Nephron (organoid): ENCODE measurements around the gene PRXL2C.

Source experiments
- H3K27ac Mint-ChIP-seq, 3 experiments: 2 replicates each; pipeline ENCODE4 v1.8.0; 2020; ENCODE audit warnings: mixed read lengths in 3 of 3, mild to moderate bottlenecking in 2 of 3, moderate library complexity in 1 of 3
- H3K27me3 Mint-ChIP-seq: 2 replicates; pipeline ENCODE4 v1.8.0; 2021; ENCODE audit warnings: low read depth, mild to moderate bottlenecking, moderate library complexity, mixed read lengths
- H3K36me3 Mint-ChIP-seq: 2 replicates; pipeline ENCODE4 v1.8.0; 2020; ENCODE audit warnings: low read depth, mixed read lengths
- H3K4me1 Mint-ChIP-seq: 2 replicates; pipeline ENCODE4 v1.8.0; 2020; ENCODE audit warnings: mixed read lengths
- H3K4me3 Mint-ChIP-seq, 3 experiments: 2 replicates each; pipeline ENCODE4 v1.8.0; 2020; ENCODE audit warnings: mild to moderate bottlenecking in 3 of 3, mixed read lengths in 3 of 3, moderate library complexity in 2 of 3
- H3K9me3 Mint-ChIP-seq: 2 replicates; pipeline ENCODE4 v1.8.0; 2020; ENCODE audit warnings: mixed read lengths
- CTCF ChIP-seq, 3 experiments: fragments of 200-600 bp; sonication (generic); IDR thresholded peaks; one replicate each; pipeline ENCODE4 v1.5.0; 2021; ENCODE audit warnings: antibody characterized with exemption in 3 of 3; ENCODE audit not compliant: unreplicated experiment in 3 of 3

PRXL2C gene

GRCh38 chr9:96651626-96652025, 3.5 kb downstream of the PRXL2C start:
- Mint-ChIP-seq H3K27me3 (peaks cover 3% of the 10 kb centered on the region), H3K9me3 (no peaks in the 10 kb centered on the region), H3K4me1 (peaks cover 15% of the 10 kb centered on the region), H3K27ac (peak overlapping the region in 1 of 3 experiments; percentile 42), H3K36me3 (peaks cover 15% of the 10 kb centered on the region), H3K4me3 (peak overlapping the region; percentile 31 to 67 (median 39))
- peak; percentile 34 to 57 (median 36) for TF ChIP-seq CTCF (IDR thresholded peaks at IDR 0.05; ENCODE audit: unreplicated experiment in 3 of 3)

DNA sequence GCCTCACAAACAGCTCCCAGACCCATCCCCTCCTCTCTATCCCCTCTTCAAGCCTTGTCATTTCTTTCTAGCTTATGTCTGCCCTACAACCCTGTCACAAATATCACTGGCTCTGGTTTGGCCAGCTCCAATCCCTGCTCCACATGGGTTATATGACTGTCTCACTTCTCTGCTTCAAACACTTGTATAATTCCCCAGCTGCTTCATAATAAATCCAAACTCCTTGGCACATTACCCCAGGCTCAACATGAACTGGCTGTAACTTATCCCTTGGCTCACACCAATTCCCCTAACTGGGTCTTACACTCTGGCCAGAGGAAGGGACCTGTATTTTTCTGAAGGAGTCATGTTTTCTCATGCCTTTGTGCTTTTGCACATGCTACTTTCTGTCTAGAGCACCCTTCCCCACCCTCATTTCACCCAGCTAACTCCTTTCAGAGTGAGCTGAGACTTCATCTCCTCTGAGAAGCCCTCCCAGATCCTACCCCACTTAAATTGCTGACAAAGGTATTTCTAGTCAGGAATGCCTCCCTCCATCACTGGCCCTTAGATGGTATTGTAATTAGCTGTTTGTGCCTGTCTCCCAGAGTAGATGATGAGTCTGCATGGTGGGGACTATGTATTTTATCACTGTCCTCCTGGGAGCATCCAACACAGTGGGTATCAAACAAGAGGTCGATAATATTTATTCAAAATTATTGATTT, 5.3 kb downstream of the PRXL2C start:
- H3K4me3 Mint-ChIP-seq = no peak overlapping the region
- TF ChIP-seq CTCF (IDR thresholded peaks at IDR 0.05; ENCODE audit: unreplicated experiment in 3 of 3) = no peak
- H3K4me1 Mint-ChIP-seq = peaks cover 15% of the 10 kb centered on the region

GRCh38 chr9:96646081-96646991, 8.8 kb downstream of the PRXL2C start:
- H3K36me3 Mint-ChIP-seq = peaks cover 25% of the 10 kb centered on the region
- TF ChIP-seq CTCF (IDR thresholded peaks at IDR 0.05; ENCODE audit: unreplicated experiment in 3 of 3) = no peak
- no peak overlapping the region for H3K4me3 Mint-ChIP-seq
- no peaks in the 10 kb centered on the region for H3K27me3 Mint-ChIP-seq
- H3K9me3 Mint-ChIP-seq = no peaks in the 10 kb centered on the region
- H3K4me1 Mint-ChIP-seq = peaks cover 15% of the 10 kb centered on the region
- no peak overlapping the region for H3K27ac Mint-ChIP-seq

More for the DNA sequence above, 5.3 kb downstream of the PRXL2C start:
- peak overlapping the region; percentile 1 to 37 (median 6) for H3K27ac Mint-ChIP-seq
- H3K36me3 Mint-ChIP-seq = peaks cover 23% of the 10 kb centered on the region
- no peaks in the 10 kb centered on the region for H3K9me3 Mint-ChIP-seq
- peaks cover 3% of the 10 kb centered on the region for H3K27me3 Mint-ChIP-seq

DNA sequence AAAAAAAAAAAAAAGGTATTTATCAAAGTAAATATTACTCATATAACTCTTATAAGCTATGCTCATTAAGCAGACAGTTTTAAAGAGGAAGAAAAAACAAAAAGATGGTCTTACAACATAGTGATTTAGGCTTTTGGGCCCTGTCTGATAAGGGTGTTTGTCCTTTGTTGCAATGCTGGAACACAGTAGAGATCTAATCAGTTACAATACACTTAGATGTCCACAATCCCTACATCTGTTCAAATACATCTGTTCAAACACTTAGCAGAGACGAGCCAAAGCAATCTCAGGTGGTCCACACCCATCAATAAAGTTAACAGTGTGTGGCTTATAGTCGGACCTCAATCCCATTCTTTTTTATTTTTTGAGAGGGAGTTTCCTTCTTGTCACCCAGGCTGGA, 11.0 kb downstream of the PRXL2C start:
- Mint-ChIP-seq H3K27me3 (no peaks in the 10 kb centered on the region), H3K27ac (no peak overlapping the region), H3K4me3 (no peak overlapping the region), H3K9me3 (no peaks in the 10 kb centered on the region), H3K36me3 (peaks cover 17% of the 10 kb centered on the region), H3K4me1 (peaks cover 5% of the 10 kb centered on the region)
- TF ChIP-seq CTCF (IDR thresholded peaks at IDR 0.05; ENCODE audit: unreplicated experiment in 3 of 3) = no peak

DNA sequence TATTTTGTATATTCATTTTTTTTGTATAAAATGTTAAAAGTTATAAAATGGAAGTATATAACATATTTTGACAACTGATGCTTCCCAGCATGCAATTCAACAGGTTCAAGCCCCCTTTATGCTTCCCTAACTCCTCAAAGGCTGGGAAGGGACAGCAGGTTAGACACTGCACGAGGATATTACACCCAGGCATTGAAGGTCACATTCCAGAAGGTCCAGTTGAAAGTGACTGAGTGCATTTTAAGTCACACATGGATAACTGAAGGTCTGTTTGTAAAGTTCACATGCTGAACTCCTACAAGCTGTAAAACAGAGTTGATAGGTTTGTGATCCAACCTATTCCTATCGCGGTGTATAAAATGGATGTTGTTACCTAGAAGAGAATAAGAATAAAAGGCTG, 13.6 kb downstream of the PRXL2C start:
- peak overlapping the region in 1 of 3 experiments; percentile 11 for H3K27ac Mint-ChIP-seq
- no peak for TF ChIP-seq CTCF (IDR thresholded peaks at IDR 0.05; ENCODE audit: unreplicated experiment in 3 of 3)
- H3K4me1 Mint-ChIP-seq = no peaks in the 10 kb centered on the region
- H3K4me3 Mint-ChIP-seq = no peak overlapping the region
- H3K9me3 Mint-ChIP-seq = no peaks in the 10 kb centered on the region
- peaks cover 12% of the 10 kb centered on the region for H3K36me3 Mint-ChIP-seq
- no peaks in the 10 kb centered on the region for H3K27me3 Mint-ChIP-seq
